RWPE2 (cell line): ENCODE measurements around the gene PEX11B.

ENCODE experiments used
- ATAC-seq: fragments of 200-7000 bp; cut with Tn5 transposase; 3 replicates; pipeline ENCODE4 v1.9.1; 2021; ENCODE audit warnings: low read depth
- DNase-seq: peaks from one replicate; pipeline ENCODE4 v3.0.0-alpha.2; 2020; ENCODE audit warnings: low spot score
- H3K27ac ChIP-seq: fragments of 450-650 bp; 2 replicates; pipeline ENCODE4 v1.5.1; 2017; ENCODE audit warnings: mild to moderate bottlenecking; ENCODE audit not compliant: poor library complexity, severe bottlenecking
- H3K27me3 ChIP-seq: fragments of 250-450 bp; sonication (Bioruptor Pico); 2 replicates; pipeline ENCODE4 v1.5.1; 2021; ENCODE audit warnings: mild to moderate bottlenecking, moderate library complexity; ENCODE audit not compliant: insufficient read depth, poor library complexity, severe bottlenecking
- H3K36me3 ChIP-seq: fragments of 250-450 bp; sonication (Bioruptor Pico); 2 replicates; pipeline ENCODE4 v1.5.1; 2020; ENCODE audit warnings: low read depth, mild to moderate bottlenecking, moderate library complexity
- H3K4me1 ChIP-seq: fragments of 250-450 bp; sonication (Bioruptor Pico); 2 replicates; pipeline ENCODE4 v1.5.1; 2021; ENCODE audit warnings: mild to moderate bottlenecking, moderate library complexity; ENCODE audit not compliant: insufficient read depth, poor library complexity, severe bottlenecking
- H3K4me3 ChIP-seq: fragments of 250-450 bp; sonication (Bioruptor Pico); 2 replicates; pipeline ENCODE4 v1.5.1; 2021; ENCODE audit warnings: mild to moderate bottlenecking, moderate library complexity; ENCODE audit not compliant: severe bottlenecking
- H3K9me3 ChIP-seq: fragments of 250-450 bp; sonication (Bioruptor Pico); 2 replicates; pipeline ENCODE4 v1.5.1; 2021; ENCODE audit warnings: mild to moderate bottlenecking, moderate library complexity; ENCODE audit not compliant: severe bottlenecking
- CTCF ChIP-seq: fragments of 450-650 bp; IDR thresholded peaks from one replicate; pipeline ENCODE4 v1.5.1; 2017; ENCODE audit warnings: mild to moderate bottlenecking, moderate library complexity; ENCODE audit not compliant: poor library complexity, severe bottlenecking

PEX11B gene

DNA sequence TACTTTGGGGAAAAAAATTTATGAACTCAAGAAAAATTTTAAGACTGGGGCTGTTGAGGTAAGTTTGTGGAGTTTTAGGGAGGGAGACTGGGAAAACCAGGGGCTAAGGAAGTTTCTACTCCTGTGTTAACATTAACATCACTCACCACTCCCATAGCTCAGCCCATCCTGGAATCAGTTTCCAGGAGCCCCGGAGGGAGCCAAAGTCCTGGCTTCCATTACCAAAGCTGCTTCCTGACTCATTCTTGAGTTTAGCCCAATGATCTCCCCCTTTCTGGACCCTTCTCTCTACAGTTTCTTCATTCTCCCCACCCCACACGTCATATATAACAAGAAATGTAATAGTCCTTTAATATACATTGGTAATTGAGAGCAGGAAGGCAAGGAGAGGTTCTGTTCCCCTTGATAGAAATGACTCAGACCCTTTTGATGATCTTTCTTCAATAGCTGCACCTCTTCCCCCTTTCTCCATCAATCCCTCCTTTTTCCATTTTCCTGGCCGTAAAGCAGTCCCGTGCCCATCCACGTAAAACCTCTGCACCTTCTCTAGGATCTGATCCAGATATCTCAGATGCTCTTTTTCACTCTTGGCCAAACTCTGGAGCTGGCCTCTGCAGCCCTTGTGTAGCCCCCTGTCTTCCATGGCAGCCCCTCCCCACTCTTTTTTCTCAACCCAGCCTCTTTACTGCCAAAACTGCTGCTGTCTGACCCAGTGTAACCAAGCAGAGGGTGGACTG lies 55.1 kb downstream of the PEX11B start:
- no peak for ATAC-seq
- H3K4me3 ChIP-seq: no peak overlapping the region
- no peaks in the 10 kb centered on the region for H3K4me1 ChIP-seq
- H3K36me3 ChIP-seq: no peaks in the 10 kb centered on the region
- no peak overlapping the region for H3K27ac ChIP-seq
- DNase-seq: no peak
- TF ChIP-seq CTCF: no peak
- no peaks in the 10 kb centered on the region for H3K27me3 ChIP-seq
- no peaks in the 10 kb centered on the region for H3K9me3 ChIP-seq
